Calu3 (cell line): Measurements from ENCODE around the gene NEAT1. TPM values are rescaled to one million over a fixed set of nuclear protein-coding genes. Genes with fewer than 3 reads are reported as not detected.

Experiments
- BruUV-seq: library from RNA; stranded (reverse); fragments of 400-500 nt; replicated peaks from 2 replicates; lab custom pipeline; 2021; lab: Mats Ljungman, UMichigan
- CTCF ChIA-PET: fragments of 300-600 bp; sonication (Branson Sonifier 250); formaldehyde crosslinking; loops from one replicate; lab custom pipeline; 2022; ENCODE audit warnings: antibody characterized with exemption; lab: Charles Lee
- DNase-seq: peaks from one replicate; pipeline ENCODE4 v3.0.0; 2022
- H3K27ac Mint-ChIP-seq: one replicate; pipeline ENCODE4 v1.8.0; 2022; ENCODE audit warnings: mixed read lengths; ENCODE audit not compliant: unreplicated experiment
- H3K27me3 Mint-ChIP-seq: one replicate; pipeline ENCODE4 v1.8.0; 2022; ENCODE audit warnings: mixed read lengths; ENCODE audit not compliant: unreplicated experiment
- H3K36me3 Mint-ChIP-seq: one replicate; pipeline ENCODE4 v1.8.0; 2022; ENCODE audit warnings: mild to moderate bottlenecking, moderate library complexity, mixed read lengths; ENCODE audit not compliant: insufficient read depth, unreplicated experiment
- H3K4me1 Mint-ChIP-seq: one replicate; pipeline ENCODE4 v1.8.0; 2022; ENCODE audit warnings: mild to moderate bottlenecking, low read depth, mixed read lengths; ENCODE audit not compliant: unreplicated experiment
- H3K4me3 Mint-ChIP-seq: one replicate; pipeline ENCODE4 v1.8.0; 2022; ENCODE audit warnings: mild to moderate bottlenecking, low read depth, moderate library complexity, mixed read lengths; ENCODE audit not compliant: unreplicated experiment
- H3K9me3 Mint-ChIP-seq: one replicate; pipeline ENCODE4 v1.8.0; 2022; ENCODE audit warnings: low read depth, mixed read lengths; ENCODE audit not compliant: unreplicated experiment
- intact Hi-C: fragments of 100-400 bp; cut with micrococcal nuclease; formaldehyde crosslinking; loops from one replicate; pipeline ENCODE4 v1.10.0; 2022; ENCODE audit not compliant: unreplicated experiment
- total RNA-seq: library from RNA; stranded (reverse); gene quantifications from 2 replicates; pipeline ENCODE4 v1.2.3, GENCODE V29; 2022
- TF ChIP-seq, protein P1 (sequence below): fragments of 200-600 bp; IDR thresholded peaks from one replicate; pipeline ENCODE4 v1.8.0; 2022; ENCODE audit warnings: antibody characterized with exemption; ENCODE audit not compliant: unreplicated experiment

NEAT1 gene
- total RNA-seq, 1 experiment from 2014 or later = 605 TPM

DNA sequence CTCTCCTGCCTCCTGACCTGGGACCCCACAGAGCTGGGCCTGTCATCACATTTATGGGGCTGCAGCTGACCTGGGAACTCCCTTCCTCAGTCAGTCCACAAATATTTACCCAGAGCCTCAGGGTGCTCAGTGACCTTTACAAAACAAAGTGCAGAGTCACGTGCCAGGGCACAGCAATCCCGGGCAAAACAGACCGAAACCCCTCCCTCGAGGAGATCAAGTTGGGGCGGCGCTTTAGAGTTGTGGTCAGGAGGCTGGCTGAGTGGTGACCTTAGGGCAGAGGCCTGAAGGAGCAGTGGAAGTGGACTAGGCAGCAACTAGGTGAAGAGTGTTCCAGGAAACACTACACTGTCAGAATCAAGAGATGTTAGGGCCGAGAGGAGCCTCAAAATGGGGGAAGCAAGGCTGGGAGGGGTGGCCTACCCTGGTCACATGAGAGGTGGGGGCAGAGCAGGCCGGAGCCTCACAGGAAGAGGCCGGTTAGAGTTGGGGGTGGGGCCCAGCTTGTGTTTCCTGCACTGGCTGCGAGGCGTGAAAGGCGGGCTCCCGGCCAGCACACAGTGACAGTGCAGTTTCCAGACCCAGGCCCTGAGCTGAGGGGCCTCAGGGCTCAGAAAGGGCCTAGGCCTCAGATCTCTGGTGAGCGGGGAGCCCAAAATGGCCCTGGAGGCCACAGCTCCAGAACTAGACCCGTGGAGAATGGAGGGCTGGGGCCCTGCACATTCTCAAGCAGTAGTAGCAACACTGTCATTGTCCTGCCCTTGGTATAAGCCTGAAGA lies 3.7 kb upstream of the NEAT1 start:
- Mint-ChIP-seq H3K36me3 (peaks cover 75% of the 10 kb centered on the region), H3K9me3 (no peaks in the 10 kb centered on the region), H3K4me3 (peak overlapping the region; percentile 72), H3K27me3 (peaks cover 16% of the 10 kb centered on the region), H3K4me1 (peaks cover 68% of the 10 kb centered on the region), H3K27ac (peak overlapping the region; percentile 99)
- peak; percentile 96 for DNase-seq
- intact Hi-C loops = loop anchor here (5.0 kb wide), 1 partner anchor 37 kb away; the partner anchor contains the start of gene SLC25A45
- CTCF ChIA-PET = interaction anchor here (0.5 to 3.8 kb wide), 12 partner anchors 31 to 90 kb away, joined by 3 to 31 read pairs (median 5); no protein-coding TSS in a partner anchor
- TF ChIP-seq, protein P1, sequence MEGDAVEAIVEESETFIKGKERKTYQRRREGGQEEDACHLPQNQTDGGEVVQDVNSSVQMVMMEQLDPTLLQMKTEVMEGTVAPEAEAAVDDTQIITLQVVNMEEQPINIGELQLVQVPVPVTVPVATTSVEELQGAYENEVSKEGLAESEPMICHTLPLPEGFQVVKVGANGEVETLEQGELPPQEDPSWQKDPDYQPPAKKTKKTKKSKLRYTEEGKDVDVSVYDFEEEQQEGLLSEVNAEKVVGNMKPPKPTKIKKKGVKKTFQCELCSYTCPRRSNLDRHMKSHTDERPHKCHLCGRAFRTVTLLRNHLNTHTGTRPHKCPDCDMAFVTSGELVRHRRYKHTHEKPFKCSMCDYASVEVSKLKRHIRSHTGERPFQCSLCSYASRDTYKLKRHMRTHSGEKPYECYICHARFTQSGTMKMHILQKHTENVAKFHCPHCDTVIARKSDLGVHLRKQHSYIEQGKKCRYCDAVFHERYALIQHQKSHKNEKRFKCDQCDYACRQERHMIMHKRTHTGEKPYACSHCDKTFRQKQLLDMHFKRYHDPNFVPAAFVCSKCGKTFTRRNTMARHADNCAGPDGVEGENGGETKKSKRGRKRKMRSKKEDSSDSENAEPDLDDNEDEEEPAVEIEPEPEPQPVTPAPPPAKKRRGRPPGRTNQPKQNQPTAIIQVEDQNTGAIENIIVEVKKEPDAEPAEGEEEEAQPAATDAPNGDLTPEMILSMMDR = no peak
- no TSS peak for BruUV-seq

DNA sequence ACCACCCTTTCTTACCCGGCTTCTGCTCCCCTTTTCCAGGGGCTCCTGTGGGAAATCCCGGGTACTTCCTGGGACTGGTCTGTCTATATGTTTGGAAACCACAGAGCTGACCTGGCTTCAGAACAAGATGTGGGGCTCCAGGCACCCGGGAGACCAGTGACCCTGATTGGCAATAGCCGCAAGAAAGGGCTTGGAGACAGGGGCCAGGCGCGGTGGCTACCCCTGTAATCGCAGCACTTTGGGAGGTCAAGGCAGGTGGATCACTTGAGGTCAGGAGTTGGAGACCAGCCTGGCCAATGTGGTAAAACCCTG lies 3.2 kb upstream of the NEAT1 start:
- BruUV-seq = no TSS peak

DNA sequence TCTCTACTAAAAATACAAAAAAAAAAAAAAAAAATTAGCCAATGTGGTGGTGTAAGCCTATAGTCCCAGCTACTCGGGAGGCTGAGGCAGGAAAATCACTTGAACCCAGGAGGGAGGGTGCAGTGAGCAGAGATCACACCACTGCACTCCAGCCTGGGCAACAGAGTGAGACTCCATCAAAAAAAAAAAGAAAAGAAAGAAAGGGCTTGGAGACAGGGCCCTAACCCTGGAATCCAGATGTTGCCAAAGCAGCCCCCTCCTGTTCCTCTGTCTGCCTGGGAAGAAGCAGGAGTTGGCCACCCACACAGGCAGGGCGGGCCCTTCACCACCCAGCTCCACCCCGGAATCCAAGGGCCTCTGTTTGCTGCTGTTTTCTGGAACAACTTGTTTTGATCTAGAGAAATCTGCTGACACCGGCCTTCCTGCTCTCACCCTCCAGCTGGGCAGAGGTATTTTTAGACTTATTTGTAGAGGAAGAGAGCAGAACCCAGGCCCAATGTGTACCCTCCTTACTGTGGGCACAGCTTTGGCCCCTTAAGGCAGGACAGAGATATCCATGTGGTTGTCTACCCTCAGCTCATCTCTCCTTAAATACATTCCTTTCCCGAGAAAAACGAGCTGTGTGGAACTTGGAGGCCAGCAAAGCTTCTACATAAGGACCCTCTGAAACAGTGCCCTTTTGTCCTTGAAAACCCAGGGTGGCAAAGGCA lies 2.7 kb upstream of the NEAT1 start:
- Mint-ChIP-seq H3K9me3 (no peaks in the 10 kb centered on the region), H3K36me3 (peaks cover 80% of the 10 kb centered on the region), H3K27ac (peak overlapping the region; percentile 99), H3K4me1 (peaks cover 68% of the 10 kb centered on the region), H3K4me3 (peak overlapping the region; percentile 72), H3K27me3 (peaks cover 16% of the 10 kb centered on the region)
- DNase-seq = peak; percentile 89
- CTCF ChIA-PET = interaction anchor here (0.7 to 2.3 kb wide), 7 partner anchors 18 to 440 kb away, joined by 3 to 11 read pairs (median 5); partner anchors contain the start of gene MUS81
- no TSS peak for BruUV-seq
- intact Hi-C loops = loop anchor here (5.0 kb wide), 1 partner anchor 38 kb away; the partner anchor contains the start of gene SLC25A45
- TF ChIP-seq, protein P1 = no peak

More for the DNA sequence above, 3.2 kb upstream of the NEAT1 start:
- Mint-ChIP-seq H3K27ac (peak overlapping the region; percentile 99), H3K4me1 (peaks cover 68% of the 10 kb centered on the region), H3K4me3 (peak overlapping the region; percentile 72), H3K9me3 (no peaks in the 10 kb centered on the region), H3K36me3 (peaks cover 79% of the 10 kb centered on the region), H3K27me3 (peaks cover 16% of the 10 kb centered on the region)
- no peak for DNase-seq
- CTCF ChIA-PET = interaction anchor here (1.0 to 3.8 kb wide), 6 partner anchors 40 to 89 kb away, joined by 4 to 31 read pairs (median 6); no protein-coding TSS in a partner anchor
- TF ChIP-seq, protein P1 = no peak
- intact Hi-C loops = loop anchor here (5.0 kb wide), 1 partner anchor 37 kb away; the partner anchor contains the start of gene SLC25A45

DNA sequence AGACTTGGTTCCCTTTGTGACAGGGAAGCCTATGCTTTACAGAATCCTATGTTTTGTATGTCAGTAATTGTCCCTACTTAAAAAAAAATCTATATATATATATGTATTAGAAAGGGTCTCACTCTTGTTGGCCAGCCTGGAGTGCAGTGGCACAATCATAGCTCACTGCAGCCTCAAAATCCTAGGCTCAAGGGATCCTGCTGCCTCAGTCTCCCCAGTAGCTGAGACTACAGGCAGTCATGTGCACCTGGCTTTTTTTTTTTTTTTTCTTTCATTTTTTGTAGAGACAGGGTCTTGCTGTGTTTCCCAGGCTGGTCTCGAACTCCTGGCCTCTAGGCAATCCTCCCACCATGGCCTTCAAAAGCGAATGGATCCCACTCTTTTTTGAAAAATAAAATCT lies 2.1 kb upstream of the NEAT1 start:
- intact Hi-C loops = no loop called here
- Mint-ChIP-seq H3K27me3 (peaks cover 16% of the 10 kb centered on the region), H3K4me3 (peak overlapping the region; percentile 90), H3K27ac (peak overlapping the region; percentile 99), H3K4me1 (peaks cover 66% of the 10 kb centered on the region), H3K9me3 (no peaks in the 10 kb centered on the region), H3K36me3 (peaks cover 80% of the 10 kb centered on the region)
- TF ChIP-seq, protein P1 = no peak
- CTCF ChIA-PET = interaction anchor here (0.7 to 1.8 kb wide), 4 partner anchors 17 to 440 kb away, joined by 3 to 5 read pairs (median 4); partner anchors contain the start of gene MUS81
- no TSS peak for BruUV-seq
- DNase-seq = no peak
